ENCODE data around the gene RBM14.
A peak's percentile ranks its signal among the peaks of the same experiment; 100 is the strongest.
"Not testable (repeated sequence)": the region's sequence is repeated elsewhere in the genome, so short reads cannot be mapped to it uniquely, and the experiment has no call there.

RBM14 gene

GRCh38 chr11:66636411-66636810 is 20.0 kb downstream of the RBM14 start:
- no peak overlapping the region for H3K4me3 ChIP-seq (ENCODE audit: low read depth, low read length)
- no peak for TF ChIP-seq CTCF (IDR thresholded peaks at IDR 0.05; ENCODE audit: low read depth, low read length, missing control alignments)
- DNase-seq (ENCODE audit: low read depth): no peak

GRCh38 chr11:66637557-66638176 is 21.2 kb downstream of the RBM14 start:
- peak overlapping the region; percentile 45 for H3K4me3 ChIP-seq (ENCODE audit: low read depth, low read length)
- TF ChIP-seq CTCF (IDR thresholded peaks at IDR 0.05; ENCODE audit: low read depth, low read length, missing control alignments): no peak
- no peak for DNase-seq (ENCODE audit: low read depth)

GRCh38 chr11:66638177-66639065 is 22.0 kb downstream of the RBM14 start, which contains the start of gene RBM4:
RBM4 (plus strand) TSS chr11:66638703; CDS start chr11:66639712, 1,009 bp downstream.
- peak; percentile 100 for DNase-seq (ENCODE audit: low read depth)
- peak; percentile 18 for TF ChIP-seq CTCF (IDR thresholded peaks at IDR 0.05; ENCODE audit: low read depth, low read length, missing control alignments)
- peak within 1 kb of the TSS; percentile 68 for H3K4me3 ChIP-seq (ENCODE audit: low read depth, low read length)

GRCh38 chr11:66639066-66639813 is 22.8 kb downstream of the RBM14 start:
- DNase-seq (ENCODE audit: low read depth): no peak
- H3K4me3 ChIP-seq (ENCODE audit: low read depth, low read length): peak overlapping the region; percentile 68
- peak; percentile 21 for TF ChIP-seq CTCF (IDR thresholded peaks at IDR 0.05; ENCODE audit: low read depth, low read length, missing control alignments)

GRCh38 chr11:66639814-66640340 is 23.4 kb downstream of the RBM14 start:
- not testable (repeated sequence) for DNase-seq (ENCODE audit: low read depth)
- peak overlapping the region; percentile 68 for H3K4me3 ChIP-seq (ENCODE audit: low read depth, low read length)

GRCh38 chr11:66641834-66642233 is 25.4 kb downstream of the RBM14 start:
- no peak for DNase-seq (ENCODE audit: low read depth)

More at GRCh38 chr11:66641834-66642233, 25.4 kb downstream of the RBM14 start:
- no peak overlapping the region; the same call in 1 of the 2 replicates for H3K4me3 ChIP-seq (ENCODE audit: low read depth, low read length)
- no peak for TF ChIP-seq CTCF (IDR thresholded peaks at IDR 0.05; ENCODE audit: low read depth, low read length, missing control alignments)

Measured in GM12864 (cell line).